ENCODE data around the gene SOS2.
"Not testable (repeated sequence)": the region's sequence is repeated elsewhere in the genome, so short reads cannot be mapped to it uniquely, and the experiment has no call there.

The SOS2 gene

DNA sequence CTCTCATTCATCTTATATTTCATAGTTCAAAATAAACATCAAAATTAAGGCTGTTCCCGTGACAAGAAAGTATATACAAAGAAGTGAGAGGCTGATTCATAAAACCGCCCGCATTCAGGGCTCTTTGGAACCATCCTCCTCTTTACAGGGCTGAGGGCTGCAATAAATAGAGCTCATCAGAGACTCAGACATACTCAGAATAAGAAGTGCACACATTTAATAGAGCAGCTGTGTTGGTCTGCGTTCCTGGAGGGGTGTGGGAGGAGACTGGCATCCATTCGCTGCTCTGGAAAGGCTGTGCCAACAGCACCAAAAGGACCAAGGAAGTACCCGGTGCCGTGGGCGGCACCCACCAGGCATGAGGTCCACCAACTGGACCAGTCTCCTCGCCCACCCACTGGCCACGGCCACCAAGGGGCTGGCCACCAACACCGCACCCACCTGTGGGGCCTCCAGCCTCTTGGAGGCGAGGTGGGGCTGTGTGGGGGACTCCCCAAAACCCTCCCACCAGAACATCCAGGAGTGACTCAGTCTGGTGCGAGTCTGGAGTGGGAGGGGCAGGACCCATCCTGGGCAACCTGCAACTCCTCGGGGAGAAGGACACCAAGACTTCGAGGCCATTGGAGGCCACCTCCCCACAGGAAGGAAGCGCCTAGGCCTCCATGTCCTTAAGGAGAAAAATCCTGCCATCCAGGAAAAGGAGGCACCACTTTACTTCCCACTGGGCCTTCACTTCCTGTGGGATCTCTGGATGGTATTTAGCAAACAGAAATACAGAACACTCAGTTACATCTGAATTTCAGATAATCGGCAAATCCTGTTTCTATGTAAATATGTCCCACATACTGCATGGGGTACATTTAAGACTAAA lies 147.7 kb downstream of the SOS2 start:
- Histone ChIP-seq H3K4me2 (peak overlapping the region; percentile 31 to 75 (median 55)), H3K36me3 (peaks cover 0 to 4% (median 0%) of the 10 kb centered on the region in 11 experiments; a peak in 2 of 22 replicates), H4K20me1 (no peaks in the 10 kb centered on the region), H3K27ac (peak overlapping the region in 10 of 11 experiments; percentile 4 to 64 (median 46); a peak in 18 of 22 replicates), H3K9ac (peak overlapping the region in 3 of 11 experiments; percentile 0 to 33 (median 26); a peak in 3 of 22 replicates), H3K4me1 (peaks cover 37 to 66% (median 47%) of the 10 kb centered on the region in 10 experiments; a peak in 19 of 20 replicates), H3K4me3 (no peak overlapping the region), H3K27me3 (no peaks in the 10 kb centered on the region), H3K9me3 (replicated peaks in 1 of 11) (peaks cover 0 to 4% (median 0%) of the 10 kb centered on the region in 11 experiments; a peak in 1 of 22 replicates)
- TF ChIP-seq Cebpa-rat (IDR thresholded peaks at IDR 0.05): no peak

DNA sequence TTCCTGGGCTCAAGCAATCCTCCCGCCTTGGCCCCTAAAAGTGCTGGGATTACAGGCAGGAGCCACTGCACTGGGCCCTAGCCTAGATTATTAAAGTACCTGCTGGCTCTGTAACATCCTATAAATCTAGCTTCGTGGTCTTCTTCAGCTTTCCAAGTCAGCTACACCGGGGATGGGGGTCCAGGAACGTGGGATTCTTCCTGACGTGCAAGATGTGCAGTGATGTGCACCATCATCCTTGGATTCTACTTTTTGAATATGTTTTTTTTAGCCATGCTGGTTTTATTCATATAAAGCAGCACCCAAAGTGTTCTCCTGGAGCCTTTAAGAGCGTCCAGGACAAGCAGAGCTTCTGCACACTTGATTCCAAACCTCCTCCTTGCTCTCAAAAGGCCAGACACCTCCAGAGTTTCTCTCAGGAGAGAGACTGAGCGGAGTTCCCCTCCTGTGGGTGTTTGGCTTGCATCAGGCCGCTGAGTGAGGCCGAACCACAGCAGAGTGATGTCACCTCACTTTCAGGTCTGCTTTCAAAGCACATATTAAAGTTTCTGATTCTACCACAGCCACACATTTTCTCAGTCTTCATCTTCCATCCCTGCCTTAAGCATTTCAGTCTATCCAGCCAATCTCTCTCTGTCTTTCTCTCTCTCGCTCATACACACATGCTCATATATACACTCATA lies 148.5 kb downstream of the SOS2 start:
- H3K27me3 ChIP-seq: no peaks in the 10 kb centered on the region
- TF ChIP-seq Cebpa-rat (IDR thresholded peaks at IDR 0.05): no peak
- no peak overlapping the region for H3K4me3 ChIP-seq
- peaks cover 37 to 62% (median 47%) of the 10 kb centered on the region in 10 experiments; a peak in 19 of 20 replicates for H3K4me1 ChIP-seq
- H3K4me2 ChIP-seq: peak overlapping the region; percentile 25 to 75 (median 55); a peak in 21 of 22 replicates
- H3K36me3 ChIP-seq: no peaks in the 10 kb centered on the region
- H3K9ac ChIP-seq: peak overlapping the region in 7 of 11 experiments; percentile 0 to 41 (median 11); a peak in 5 of 22 replicates
- no peaks in the 10 kb centered on the region for H4K20me1 ChIP-seq
- H3K9me3 ChIP-seq (replicated peaks in 1 of 11): peaks cover 0 to 4% (median 0%) of the 10 kb centered on the region in 11 experiments; a peak in 1 of 22 replicates
- H3K27ac ChIP-seq: peak overlapping the region in 9 of 11 experiments; percentile 4 to 64 (median 50); a peak in 16 of 22 replicates

DNA sequence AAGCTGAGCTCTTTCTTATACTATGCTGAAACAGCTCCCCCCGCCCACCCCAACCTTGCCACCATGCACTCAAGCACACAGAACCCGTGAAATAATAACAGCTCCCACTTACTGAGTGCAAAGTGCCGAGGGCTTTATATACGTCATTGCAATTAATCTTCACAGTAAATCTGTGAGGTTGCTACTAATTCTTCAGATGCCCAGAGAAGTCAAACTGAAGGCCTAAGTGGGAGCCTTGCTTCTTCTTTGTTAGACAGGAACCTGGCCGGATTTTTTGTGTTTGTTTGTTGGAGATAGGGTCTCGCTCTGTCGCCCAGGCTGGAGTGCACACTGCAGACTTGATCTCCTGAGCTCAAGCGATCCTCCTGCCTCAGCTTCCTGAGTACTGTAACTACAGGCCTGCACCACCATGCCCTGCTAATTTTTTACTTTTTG lies 149.1 kb downstream of the SOS2 start:
- no peaks in the 10 kb centered on the region for H3K27me3 ChIP-seq
- peak overlapping the region; percentile 25 to 75 (median 55) for H3K4me2 ChIP-seq
- no peak for TF ChIP-seq Cebpa-rat (IDR thresholded peaks at IDR 0.05)
- no peaks in the 10 kb centered on the region for H4K20me1 ChIP-seq
- H3K4me3 ChIP-seq: no peak overlapping the region
- H3K9ac ChIP-seq: peak overlapping the region in 5 of 11 experiments; percentile 3 to 41 (median 11); a peak in 3 of 22 replicates
- H3K4me1 ChIP-seq: peaks cover 37 to 56% (median 44%) of the 10 kb centered on the region in 10 experiments; a peak in 19 of 20 replicates
- H3K9me3 ChIP-seq (replicated peaks in 1 of 11): peaks cover 0 to 4% (median 0%) of the 10 kb centered on the region in 11 experiments; a peak in 1 of 22 replicates
- H3K36me3 ChIP-seq: no peaks in the 10 kb centered on the region
- peak overlapping the region in 7 of 11 experiments; percentile 8 to 64 (median 50); a peak in 9 of 22 replicates for H3K27ac ChIP-seq

- not testable (repeated sequence) for H3K9ac ChIP-seq; H3K27me3 ChIP-seq; H3K4me2 ChIP-seq; H4K20me1 ChIP-seq; H3K36me3 ChIP-seq; H3K4me3 ChIP-seq; H3K27ac ChIP-seq; H3K9me3 ChIP-seq (replicated peaks in 1 of 11)
- peaks cover 22 to 25% (median 23%) of the 10 kb centered on the region in 10 experiments; a peak in 19 of 20 replicates for H3K4me1 ChIP-seq
Measured at GRCh38 chr14:50079103-50079502, 152.3 kb downstream of the SOS2 start.

DNA sequence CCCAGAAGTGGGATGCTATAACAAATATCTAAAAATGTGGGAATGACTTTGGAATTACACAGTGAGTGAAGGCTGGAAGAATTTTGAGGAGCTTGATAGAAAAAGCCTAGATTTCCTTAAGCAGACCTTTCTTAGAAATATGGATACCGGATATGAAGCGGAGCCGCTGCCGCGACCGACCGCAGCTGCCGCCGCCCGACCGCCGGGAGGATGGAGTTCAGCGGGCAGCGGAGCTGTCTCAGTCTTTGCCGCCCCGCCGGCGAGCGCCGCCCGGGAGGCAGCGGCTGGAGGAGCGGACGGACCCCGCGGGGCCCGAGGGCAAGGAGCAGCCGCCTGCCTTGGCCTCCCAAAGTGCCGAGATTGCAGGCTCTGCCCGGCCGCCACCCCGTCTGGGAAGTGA lies 157.7 kb downstream of the SOS2 start:
- not testable (repeated sequence) for H3K27ac ChIP-seq; H3K9ac ChIP-seq; H3K9me3 ChIP-seq (replicated peaks in 1 of 11); H3K4me3 ChIP-seq; H3K36me3 ChIP-seq; H3K4me2 ChIP-seq; H4K20me1 ChIP-seq; H3K27me3 ChIP-seq
- H3K4me1 ChIP-seq: peaks cover 0 to 21% (median 7%) of the 10 kb centered on the region in 10 experiments; a peak in 10 of 20 replicates

DNA sequence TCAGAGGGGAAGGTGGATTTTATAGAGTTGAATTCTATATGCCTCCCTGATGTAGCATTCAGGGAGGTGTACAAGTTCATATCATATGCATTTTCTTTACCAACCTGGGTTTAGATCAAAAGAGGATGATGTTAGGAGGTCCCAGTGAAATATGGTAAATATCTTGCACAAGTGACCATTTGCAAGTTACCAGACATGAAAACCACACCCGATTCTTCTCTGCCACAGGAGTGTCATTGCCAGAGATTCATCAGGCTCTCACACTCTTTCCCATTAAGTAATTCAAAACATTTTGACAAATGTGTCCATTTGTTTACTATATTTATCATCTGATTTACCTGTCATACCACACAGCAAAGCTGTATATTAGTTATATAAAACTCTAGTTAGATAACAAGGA lies 159.0 kb downstream of the SOS2 start:
- Histone ChIP-seq H3K9me3 (replicated peaks in 1 of 11) (peaks cover 0 to 7% (median 0%) of the 10 kb centered on the region in 11 experiments; a peak in 4 of 22 replicates), H3K4me3 (no peak overlapping the region), H3K27me3 (no peaks in the 10 kb centered on the region), H3K4me1 (peaks cover 0 to 31% (median 7%) of the 10 kb centered on the region in 10 experiments; a peak in 10 of 20 replicates), H3K27ac (no peak overlapping the region), H3K36me3 (no peaks in the 10 kb centered on the region), H3K4me2 (no peak overlapping the region), H3K9ac (no peak overlapping the region), H4K20me1 (no peaks in the 10 kb centered on the region)
- TF ChIP-seq Cebpa-rat (IDR thresholded peaks at IDR 0.05): no peak

DNA sequence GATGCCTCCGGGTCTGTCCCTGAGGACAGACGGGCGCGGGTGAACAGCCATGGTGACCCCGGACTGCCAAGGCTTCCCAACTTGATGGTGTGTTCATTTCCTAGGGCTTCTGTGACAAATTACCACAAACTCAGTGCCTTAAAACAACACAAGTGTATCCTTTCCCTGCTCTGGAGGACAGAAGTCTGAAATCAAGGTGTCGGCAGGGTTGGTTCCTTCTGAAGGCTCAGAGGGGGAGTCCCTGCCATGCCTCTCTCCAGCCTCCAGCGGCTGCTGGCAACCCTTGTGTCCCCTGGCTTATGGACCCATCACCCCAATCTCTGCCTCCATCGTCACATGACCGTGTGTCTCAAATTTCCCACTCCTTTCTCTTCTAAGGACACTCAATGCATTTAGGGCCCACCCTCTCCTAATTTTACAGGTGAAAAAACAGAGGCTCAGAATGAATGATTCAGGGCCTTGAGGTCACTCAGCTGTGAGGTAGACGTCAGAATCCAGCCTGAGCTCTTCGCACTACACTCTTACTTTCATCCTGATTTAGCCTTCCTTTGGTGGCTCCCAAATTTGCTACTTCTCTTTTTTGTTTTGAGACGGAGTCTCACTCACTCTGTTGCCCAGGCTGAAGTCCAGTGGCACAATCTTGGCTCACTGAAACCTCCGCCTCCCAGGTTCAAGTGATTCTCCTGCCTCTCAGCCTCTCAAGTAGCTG lies 160.4 kb downstream of the SOS2 start:
- H3K9ac ChIP-seq: no peak overlapping the region
- no peaks in the 10 kb centered on the region for H4K20me1 ChIP-seq
- H3K27me3 ChIP-seq: no peaks in the 10 kb centered on the region
- H3K36me3 ChIP-seq: no peaks in the 10 kb centered on the region
- H3K4me3 ChIP-seq: no peak overlapping the region
- peak overlapping the region in 5 of 11 experiments; percentile 36 to 58 (median 45); a peak in 10 of 22 replicates for H3K4me2 ChIP-seq
- H3K9me3 ChIP-seq (replicated peaks in 1 of 11): peaks cover 0 to 7% (median 0%) of the 10 kb centered on the region in 11 experiments; a peak in 4 of 22 replicates
- peak overlapping the region in 3 of 11 experiments; percentile 4 to 34 (median 30); a peak in 3 of 22 replicates for H3K27ac ChIP-seq
- no peak for TF ChIP-seq Cebpa-rat (IDR thresholded peaks at IDR 0.05)
- peaks cover 0 to 45% (median 11%) of the 10 kb centered on the region in 10 experiments; a peak in 14 of 20 replicates for H3K4me1 ChIP-seq

- Histone ChIP-seq H3K27ac (no peak overlapping the region), H3K27me3 (no peaks in the 10 kb centered on the region), H3K9me3 (replicated peaks in 1 of 11) (peaks cover 0 to 7% (median 0%) of the 10 kb centered on the region in 11 experiments; a peak in 4 of 22 replicates), H3K4me1 (peaks cover 3 to 53% (median 19%) of the 10 kb centered on the region in 10 experiments; a peak in 18 of 20 replicates), H3K9ac (no peak overlapping the region), H3K36me3 (no peaks in the 10 kb centered on the region), H3K4me2 (peak overlapping the region in 3 of 11 experiments; percentile 36 to 45 (median 41); a peak in 4 of 22 replicates), H3K4me3 (no peak overlapping the region), H4K20me1 (no peaks in the 10 kb centered on the region)
- TF ChIP-seq Cebpa-rat (IDR thresholded peaks at IDR 0.05): no peak
Measured at GRCh38 chr14:50070230-50070629, 161.1 kb downstream of the SOS2 start.

Data from BLaER1 treated with 17β-estradiol and CSF1 and Interleukin-3, amounts not matched to agents 10 nM and 100 nM (cell line).